Measurements from ENCODE around the gene C10orf67. TPM values are rescaled to one million over a fixed set of nuclear protein-coding genes. Genes with fewer than 3 reads are reported as not detected.

C10orf67 gene
- total RNA-seq, 1 experiment from 2014 or later = not detected

- Histone ChIP-seq H4K91ac (ENCODE audit: insufficient read length, low read depth, low read length) (no peak overlapping the region), H2AFZ (ENCODE audit: low read length) (no peak overlapping the region), H3K4me2 (ENCODE audit: insufficient read depth, insufficient read length, low read length) (no peak overlapping the region), H3K79me1 (ENCODE audit: insufficient read depth, low read depth, low read length, poor library complexity, severe bottlenecking) (no peaks in the 10 kb centered on the region), H3K56ac (ENCODE audit: insufficient read length, low read depth, low read length) (no peak overlapping the region), H2BK5ac (ENCODE audit: insufficient read length, low read length) (no peak overlapping the region), H3K9me3 (ENCODE audit: control insufficient read depth, low read depth, low read length) (no peaks in the 10 kb centered on the region), H3K4ac (ENCODE audit: low read depth, low read length) (no peak overlapping the region), H2BK20ac (ENCODE audit: low read depth, low read length, poor library complexity, severe bottlenecking) (no peak overlapping the region), H3T11ph (ENCODE audit: low read length) (no peak overlapping the region), H4K8ac (replicated peaks; ENCODE audit: insufficient read length, low read depth, low read length) (no peak overlapping the region), H3K18ac (ENCODE audit: insufficient read length, low read depth, low read length) (no peak overlapping the region), H3K27ac (ENCODE audit: insufficient read length, low read depth, low read length) (no peak overlapping the region), H2BK12ac (ENCODE audit: insufficient read length, low read depth, low read length) (no peak overlapping the region), H2AK5ac (ENCODE audit: insufficient read length, low read length) (no peak overlapping the region), H3K9ac (ENCODE audit: extremely low read depth, insufficient read length, low read length) (no peak overlapping the region), H2BK15ac (ENCODE audit: low read depth, low read length) (no peak overlapping the region), H3K4me1 (ENCODE audit: insufficient read depth, low read length) (0 out of 2 replicates have a peak, but pooled peaks cover 2% of the 10 kb centered on the region), H4K5ac (ENCODE audit: insufficient read length, low read depth, low read length) (no peak overlapping the region), H3K27me3 (ENCODE audit: insufficient read depth, low read length) (peaks cover 62% of the 10 kb centered on the region), H2BK120ac (ENCODE audit: low read depth, low read length, poor library complexity, severe bottlenecking) (no peak overlapping the region), H4K20me1 (ENCODE audit: control insufficient read depth, insufficient read depth, insufficient read length) (peaks cover 3% of the 10 kb centered on the region), H3K14ac (ENCODE audit: insufficient read depth, low read length) (no peak overlapping the region), H3K23me2 (ENCODE audit: insufficient read length, low read depth, low read length, poor library complexity, severe bottlenecking) (peaks cover 3% of the 10 kb centered on the region), H3K23ac (ENCODE audit: insufficient read length, low read depth, low read length) (no peak overlapping the region), H3K79me2 (ENCODE audit: insufficient read depth, low read length) (no peaks in the 10 kb centered on the region)
- WGBS (ENCODE audit: extremely low coverage, insufficient read length, low lambda C conversion rate) = no CpG with 5 or more reads among the region's 1 CpG
- peaks cover 21 to 27% of the 10 kb centered on the region in 2 experiments for H3K4me1 Mint-ChIP-seq
- peaks cover 97% of the 10 kb centered on the region for H3K27me3 Mint-ChIP-seq (ENCODE audit: low read depth)
- peaks cover 0 to 3% of the 10 kb centered on the region in 2 experiments; a peak in 3 of 5 replicates for H3K9me3 Mint-ChIP-seq
- TF ChIP-seq CTCF (conservative IDR thresholded peaks at IDR 0.05) = no peak
- no peak for DNase-seq
- peaks cover 0 to 2% (median 0%) of the 10 kb centered on the region in 3 experiments; a peak in 1 of 7 replicates for H3K36me3 Mint-ChIP-seq (ENCODE audit: insufficient read depth in 1 of 3, low read depth in 3 of 3)
- H3K4me3 Mint-ChIP-seq = no peak overlapping the region
- H3K27ac Mint-ChIP-seq = no peak overlapping the region
Measured at GRCh38 chr10:23187155-23187554, 157.4 kb downstream of the C10orf67 start.

Data from H9 (cell line).